GM23338 (cell line): ENCODE results near the gene MTRF1L. TPM values are rescaled to one million over a fixed set of nuclear protein-coding genes. Genes with fewer than 3 reads are reported as not detected.

Source experiments
- ATAC-seq: fragments of 200-7000 bp; cut with Tn5 transposase; 3 replicates; pipeline ENCODE4 v1.9.1; 2020
- DNase-seq: peaks from one replicate; pipeline ENCODE4 v3.0.0-alpha.2; 2015; ENCODE audit warnings: low spot score
- H2AFZ ChIP-seq: fragments of 200-600 bp; sonication (generic); 2 replicates; pipeline ENCODE4 v1.8.0; 2016; ENCODE audit warnings: antibody characterized with exemption, mild to moderate bottlenecking, moderate library complexity
- H3F3A ChIP-seq: fragments of 200-600 bp; sonication (generic); replicated peaks from 2 replicates; pipeline ENCODE4 v1.8.0; 2017; ENCODE audit warnings: antibody characterized with exemption, mixed run types, low read depth
- H3K27ac ChIP-seq: fragments of 200-600 bp; sonication (generic); 2 replicates; pipeline ENCODE4 v1.6.1; 2016; ENCODE audit warnings: low read depth
- H3K27me3 ChIP-seq: fragments of 200-600 bp; sonication (generic); 2 replicates; pipeline ENCODE4 v1.8.0; 2016; ENCODE audit warnings: mild to moderate bottlenecking, mixed run types, moderate library complexity; ENCODE audit not compliant: insufficient read depth
- H3K36me3 ChIP-seq: fragments of 200-600 bp; sonication (generic); 2 replicates; pipeline ENCODE4 v1.8.0; 2016; ENCODE audit warnings: mild to moderate bottlenecking; ENCODE audit not compliant: insufficient read depth
- H3K4me1 ChIP-seq: fragments of 200-600 bp; sonication (generic); 2 replicates; pipeline ENCODE4 v1.8.0; 2016; ENCODE audit warnings: mild to moderate bottlenecking, moderate library complexity; ENCODE audit not compliant: insufficient read depth
- H3K4me2 ChIP-seq: fragments of 200-600 bp; sonication (generic); 2 replicates; pipeline ENCODE4 v1.7.1; 2017; ENCODE audit warnings: mixed run types
- H3K4me3 ChIP-seq: fragments of 200-600 bp; sonication (generic); 2 replicates; pipeline ENCODE4 v1.6.1; 2016; ENCODE audit warnings: mixed run types
- H3K79me2 ChIP-seq: fragments of 200-600 bp; sonication (generic); replicated peaks from 2 replicates; pipeline ENCODE4 v1.8.0; 2017; ENCODE audit warnings: mild to moderate bottlenecking; ENCODE audit not compliant: insufficient read depth
- H3K9me2 ChIP-seq: fragments of 200-600 bp; sonication (generic); 2 replicates; pipeline ENCODE4 v1.8.0; 2017; ENCODE audit not compliant: insufficient read depth
- H4K20me1 ChIP-seq: fragments of 200-600 bp; sonication (generic); replicated peaks from 2 replicates; pipeline ENCODE4 v1.8.0; 2017; ENCODE audit warnings: mild to moderate bottlenecking; ENCODE audit not compliant: insufficient read depth
- H3K27ac Mint-ChIP-seq: 2 replicates; pipeline ENCODE4 v1.8.0; 2020; ENCODE audit warnings: inconsistent platforms, mild to moderate bottlenecking, moderate library complexity, mixed read lengths
- H3K27me3 Mint-ChIP-seq: 3 replicates; pipeline ENCODE4 v1.8.0; 2022; ENCODE audit warnings: low read depth, mild to moderate bottlenecking, moderate library complexity, mixed read lengths, inconsistent platforms; ENCODE audit not compliant: insufficient read depth, poor library complexity
- H3K36me3 Mint-ChIP-seq: 3 replicates; pipeline ENCODE4 v1.8.0; 2021; ENCODE audit warnings: low read depth, mild to moderate bottlenecking, inconsistent platforms, moderate library complexity, mixed read lengths
- H3K4me1 Mint-ChIP-seq: 3 replicates; pipeline ENCODE4 v1.8.0; 2020; ENCODE audit warnings: mild to moderate bottlenecking, inconsistent platforms, mixed read lengths
- H3K4me3 Mint-ChIP-seq: 3 replicates; pipeline ENCODE4 v1.8.0; 2021; ENCODE audit warnings: moderate library complexity, mild to moderate bottlenecking, inconsistent platforms, mixed read lengths
- H3K9me3 Mint-ChIP-seq: 3 replicates; pipeline ENCODE4 v1.8.0; 2020; ENCODE audit warnings: moderate library complexity, mild to moderate bottlenecking, inconsistent platforms, mixed read lengths
- CREB1 ChIP-seq: fragments of 250-450 bp; sonication (Bioruptor Pico); IDR thresholded peaks from 2 replicates; pipeline ENCODE4 v1.5.0; 2020; ENCODE audit warnings: low read depth, mild to moderate bottlenecking, moderate library complexity
- EZH2 ChIP-seq: fragments of 200-600 bp; sonication (generic); IDR thresholded peaks from one replicate; pipeline ENCODE4 v1.8.0; 2017; ENCODE audit warnings: antibody characterized with exemption, mild to moderate bottlenecking, low read depth; ENCODE audit not compliant: unreplicated experiment
- EZH2phosphoT487 ChIP-seq: fragments of 200-600 bp; sonication (generic); IDR thresholded peaks from one replicate; pipeline ENCODE4 v1.8.1; 2018; ENCODE audit warnings: antibody characterized with exemption; ENCODE audit not compliant: unreplicated experiment
- NANOG ChIP-seq: IDR thresholded peaks from 2 replicates; pipeline ENCODE4 v1.6.1; 2016; ENCODE audit warnings: antibody characterized with exemption, borderline replicate concordance
- POLR2AphosphoS5 ChIP-seq: IDR thresholded peaks from 2 replicates; pipeline ENCODE4 v1.6.1; 2016; ENCODE audit warnings: antibody characterized with exemption, low read depth
- ZNF331 ChIP-seq: fragments of 250-450 bp; sonication (Bioruptor Pico); IDR thresholded peaks from 2 replicates; pipeline ENCODE4 v1.5.0; 2020; ENCODE audit warnings: low read depth, mild to moderate bottlenecking, moderate library complexity
- polyA plus RNA-seq: library from polyadenylated mRNA; unstranded; fragments of >200 nt; fragmentation: Nextera tagmentation; extraction: Ambion mirVana; gene quantifications from 2 replicates; pipeline ENCODE4 v1.2.1, GENCODE V29; 2016
- total RNA-seq: library from RNA; depleted of rRNA; stranded (reverse); fragments of >200 nt; shearing (Covaris generic); gene quantifications from 2 replicates; pipeline ENCODE4 v1.2.3, GENCODE V29; 2014
- TF ChIP-seq, protein P1 (sequence below): IDR thresholded peaks from 2 replicates; pipeline ENCODE4 v1.6.1; 2016; ENCODE audit warnings: antibody characterized with exemption
- TF ChIP-seq, protein P2 (sequence below): fragments of 250-450 bp; sonication (Bioruptor Pico); IDR thresholded peaks from 2 replicates; pipeline ENCODE4 v1.5.0; 2020; ENCODE audit warnings: mild to moderate bottlenecking, moderate library complexity
- TF ChIP-seq, protein P3 (sequence below): IDR thresholded peaks from one replicate; pipeline ENCODE4 v1.6.1; 2018; ENCODE audit warnings: antibody characterized with exemption; ENCODE audit not compliant: unreplicated experiment

The MTRF1L gene
- total and polyA plus RNA-seq, 2 experiments from 2014 or later, result 20.5 to 28.3 TPM

DNA sequence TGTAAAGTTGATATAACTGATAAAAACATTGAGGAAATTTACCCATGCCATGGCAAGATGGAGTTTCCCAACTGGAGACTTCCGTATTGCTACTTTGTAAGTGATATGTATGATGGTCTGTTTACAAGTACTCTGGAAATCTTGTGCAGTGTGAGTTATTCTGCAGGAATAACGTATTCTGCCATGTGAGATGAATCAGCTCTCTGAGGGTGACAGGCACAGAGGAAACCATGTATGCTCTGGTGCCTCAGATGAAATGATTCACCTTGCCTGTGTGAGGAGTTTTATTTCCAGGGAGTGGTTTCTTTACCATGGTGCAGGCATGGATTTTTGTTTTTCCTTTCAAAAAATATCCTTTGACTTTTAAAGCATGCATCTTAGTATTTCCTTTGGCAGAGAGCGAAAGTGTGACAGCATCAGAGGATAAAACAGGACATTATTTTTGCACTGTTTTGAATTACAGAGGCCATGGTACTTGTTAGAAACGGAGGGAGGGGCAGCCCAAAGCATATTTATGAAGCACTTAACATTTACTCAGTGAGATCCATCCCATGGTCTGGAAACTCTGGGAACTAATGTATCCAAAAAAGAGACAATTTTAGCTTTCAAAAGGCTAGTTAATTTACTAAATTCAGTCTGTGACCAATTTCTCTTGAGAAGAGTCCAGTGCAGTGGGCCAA lies 36.0 kb upstream of the MTRF1L start:
- peaks cover 6% of the 10 kb centered on the region; the same call in 1 of the 2 replicates for H3K36me3 ChIP-seq
- Mint-ChIP-seq H3K27me3 (peaks cover 5% of the 10 kb centered on the region), H3K9me3 (no peaks in the 10 kb centered on the region), H3K27ac (no peak overlapping the region), H3K4me3 (no peak overlapping the region), H3K36me3 (no peaks in the 10 kb centered on the region), H3K4me1 (no peaks in the 10 kb centered on the region)
- TF ChIP-seq CREB1 (CRISPR knock-in tag), result no peak
- TF ChIP-seq EZH2, result no peak
- no peak for TF ChIP-seq EZH2phosphoT487
- TF ChIP-seq POLR2AphosphoS5, result no peak
- no peak for TF ChIP-seq NANOG
- TF ChIP-seq ZNF331 (CRISPR knock-in tag), result no peak
- TF ChIP-seq, protein P1, sequence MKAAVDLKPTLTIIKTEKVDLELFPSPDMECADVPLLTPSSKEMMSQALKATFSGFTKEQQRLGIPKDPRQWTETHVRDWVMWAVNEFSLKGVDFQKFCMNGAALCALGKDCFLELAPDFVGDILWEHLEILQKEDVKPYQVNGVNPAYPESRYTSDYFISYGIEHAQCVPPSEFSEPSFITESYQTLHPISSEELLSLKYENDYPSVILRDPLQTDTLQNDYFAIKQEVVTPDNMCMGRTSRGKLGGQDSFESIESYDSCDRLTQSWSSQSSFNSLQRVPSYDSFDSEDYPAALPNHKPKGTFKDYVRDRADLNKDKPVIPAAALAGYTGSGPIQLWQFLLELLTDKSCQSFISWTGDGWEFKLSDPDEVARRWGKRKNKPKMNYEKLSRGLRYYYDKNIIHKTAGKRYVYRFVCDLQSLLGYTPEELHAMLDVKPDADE, result no peak
- TF ChIP-seq, protein P2, sequence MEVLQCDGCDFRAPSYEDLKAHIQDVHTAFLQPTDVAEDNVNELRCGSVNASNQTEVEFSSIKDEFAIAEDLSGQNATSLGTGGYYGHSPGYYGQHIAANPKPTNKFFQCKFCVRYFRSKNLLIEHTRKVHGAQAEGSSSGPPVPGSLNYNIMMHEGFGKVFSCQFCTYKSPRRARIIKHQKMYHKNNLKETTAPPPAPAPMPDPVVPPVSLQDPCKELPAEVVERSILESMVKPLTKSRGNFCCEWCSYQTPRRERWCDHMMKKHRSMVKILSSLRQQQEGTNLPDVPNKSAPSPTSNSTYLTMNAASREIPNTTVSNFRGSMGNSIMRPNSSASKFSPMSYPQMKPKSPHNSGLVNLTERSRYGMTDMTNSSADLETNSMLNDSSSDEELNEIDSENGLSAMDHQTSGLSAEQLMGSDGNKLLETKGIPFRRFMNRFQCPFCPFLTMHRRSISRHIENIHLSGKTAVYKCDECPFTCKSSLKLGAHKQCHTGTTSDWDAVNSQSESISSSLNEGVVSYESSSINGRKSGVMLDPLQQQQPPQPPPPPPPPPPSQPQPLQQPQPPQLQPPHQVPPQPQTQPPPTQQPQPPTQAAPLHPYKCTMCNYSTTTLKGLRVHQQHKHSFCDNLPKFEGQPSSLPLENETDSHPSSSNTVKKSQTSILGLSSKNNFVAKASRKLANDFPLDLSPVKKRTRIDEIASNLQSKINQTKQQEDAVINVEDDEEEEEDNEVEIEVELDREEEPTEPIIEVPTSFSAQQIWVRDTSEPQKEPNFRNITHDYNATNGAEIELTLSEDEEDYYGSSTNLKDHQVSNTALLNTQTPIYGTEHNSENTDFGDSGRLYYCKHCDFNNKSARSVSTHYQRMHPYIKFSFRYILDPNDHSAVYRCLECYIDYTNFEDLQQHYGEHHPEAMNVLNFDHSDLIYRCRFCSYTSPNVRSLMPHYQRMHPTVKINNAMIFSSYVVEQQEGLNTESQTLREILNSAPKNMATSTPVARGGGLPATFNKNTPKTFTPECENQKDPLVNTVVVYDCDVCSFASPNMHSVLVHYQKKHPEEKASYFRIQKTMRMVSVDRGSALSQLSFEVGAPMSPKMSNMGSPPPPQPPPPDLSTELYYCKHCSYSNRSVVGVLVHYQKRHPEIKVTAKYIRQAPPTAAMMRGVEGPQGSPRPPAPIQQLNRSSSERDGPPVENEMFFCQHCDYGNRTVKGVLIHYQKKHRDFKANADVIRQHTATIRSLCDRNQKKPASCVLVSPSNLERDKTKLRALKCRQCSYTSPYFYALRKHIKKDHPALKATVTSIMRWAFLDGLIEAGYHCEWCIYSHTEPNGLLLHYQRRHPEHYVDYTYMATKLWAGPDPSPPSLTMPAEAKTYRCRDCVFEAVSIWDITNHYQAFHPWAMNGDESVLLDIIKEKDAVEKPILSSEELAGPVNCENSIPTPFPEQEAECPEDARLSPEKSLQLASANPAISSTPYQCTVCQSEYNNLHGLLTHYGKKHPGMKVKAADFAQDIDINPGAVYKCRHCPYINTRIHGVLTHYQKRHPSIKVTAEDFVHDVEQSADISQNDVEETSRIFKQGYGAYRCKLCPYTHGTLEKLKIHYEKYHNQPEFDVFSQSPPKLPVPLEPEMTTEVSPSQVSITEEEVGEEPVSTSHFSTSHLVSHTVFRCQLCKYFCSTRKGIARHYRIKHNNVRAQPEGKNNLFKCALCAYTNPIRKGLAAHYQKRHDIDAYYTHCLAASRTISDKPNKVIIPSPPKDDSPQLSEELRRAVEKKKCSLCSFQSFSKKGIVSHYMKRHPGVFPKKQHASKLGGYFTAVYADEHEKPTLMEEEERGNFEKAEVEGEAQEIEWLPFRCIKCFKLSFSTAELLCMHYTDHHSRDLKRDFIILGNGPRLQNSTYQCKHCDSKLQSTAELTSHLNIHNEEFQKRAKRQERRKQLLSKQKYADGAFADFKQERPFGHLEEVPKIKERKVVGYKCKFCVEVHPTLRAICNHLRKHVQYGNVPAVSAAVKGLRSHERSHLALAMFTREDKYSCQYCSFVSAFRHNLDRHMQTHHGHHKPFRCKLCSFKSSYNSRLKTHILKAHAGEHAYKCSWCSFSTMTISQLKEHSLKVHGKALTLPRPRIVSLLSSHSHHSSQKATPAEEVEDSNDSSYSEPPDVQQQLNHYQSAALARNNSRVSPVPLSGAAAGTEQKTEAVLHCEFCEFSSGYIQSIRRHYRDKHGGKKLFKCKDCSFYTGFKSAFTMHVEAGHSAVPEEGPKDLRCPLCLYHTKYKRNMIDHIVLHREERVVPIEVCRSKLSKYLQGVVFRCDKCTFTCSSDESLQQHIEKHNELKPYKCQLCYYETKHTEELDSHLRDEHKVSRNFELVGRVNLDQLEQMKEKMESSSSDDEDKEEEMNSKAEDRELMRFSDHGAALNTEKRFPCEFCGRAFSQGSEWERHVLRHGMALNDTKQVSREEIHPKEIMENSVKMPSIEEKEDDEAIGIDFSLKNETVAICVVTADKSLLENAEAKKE, result no peak
- TF ChIP-seq, protein P3, sequence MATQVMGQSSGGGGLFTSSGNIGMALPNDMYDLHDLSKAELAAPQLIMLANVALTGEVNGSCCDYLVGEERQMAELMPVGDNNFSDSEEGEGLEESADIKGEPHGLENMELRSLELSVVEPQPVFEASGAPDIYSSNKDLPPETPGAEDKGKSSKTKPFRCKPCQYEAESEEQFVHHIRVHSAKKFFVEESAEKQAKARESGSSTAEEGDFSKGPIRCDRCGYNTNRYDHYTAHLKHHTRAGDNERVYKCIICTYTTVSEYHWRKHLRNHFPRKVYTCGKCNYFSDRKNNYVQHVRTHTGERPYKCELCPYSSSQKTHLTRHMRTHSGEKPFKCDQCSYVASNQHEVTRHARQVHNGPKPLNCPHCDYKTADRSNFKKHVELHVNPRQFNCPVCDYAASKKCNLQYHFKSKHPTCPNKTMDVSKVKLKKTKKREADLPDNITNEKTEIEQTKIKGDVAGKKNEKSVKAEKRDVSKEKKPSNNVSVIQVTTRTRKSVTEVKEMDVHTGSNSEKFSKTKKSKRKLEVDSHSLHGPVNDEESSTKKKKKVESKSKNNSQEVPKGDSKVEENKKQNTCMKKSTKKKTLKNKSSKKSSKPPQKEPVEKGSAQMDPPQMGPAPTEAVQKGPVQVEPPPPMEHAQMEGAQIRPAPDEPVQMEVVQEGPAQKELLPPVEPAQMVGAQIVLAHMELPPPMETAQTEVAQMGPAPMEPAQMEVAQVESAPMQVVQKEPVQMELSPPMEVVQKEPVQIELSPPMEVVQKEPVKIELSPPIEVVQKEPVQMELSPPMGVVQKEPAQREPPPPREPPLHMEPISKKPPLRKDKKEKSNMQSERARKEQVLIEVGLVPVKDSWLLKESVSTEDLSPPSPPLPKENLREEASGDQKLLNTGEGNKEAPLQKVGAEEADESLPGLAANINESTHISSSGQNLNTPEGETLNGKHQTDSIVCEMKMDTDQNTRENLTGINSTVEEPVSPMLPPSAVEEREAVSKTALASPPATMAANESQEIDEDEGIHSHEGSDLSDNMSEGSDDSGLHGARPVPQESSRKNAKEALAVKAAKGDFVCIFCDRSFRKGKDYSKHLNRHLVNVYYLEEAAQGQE, result no peak
- H3K9me2 ChIP-seq, result no peaks in the 10 kb centered on the region
- no peaks in the 10 kb centered on the region for H3K4me1 ChIP-seq
- DNase-seq (no peak), ATAC-seq (no peak)
- H3F3A ChIP-seq, result no peaks in the 10 kb centered on the region
- no peaks in the 10 kb centered on the region for H4K20me1 ChIP-seq
- no peak overlapping the region for H3K4me3 ChIP-seq
- H3K4me2 ChIP-seq, result no peak overlapping the region
- H3K27me3 ChIP-seq, result no peaks in the 10 kb centered on the region
- no peak overlapping the region for H3K27ac ChIP-seq
- H2AFZ ChIP-seq, result no peak overlapping the region
- no peaks in the 10 kb centered on the region for H3K79me2 ChIP-seq
